22Rv1 (cell line): Measurements from ENCODE around the gene CERK.

ENCODE experiments used
- H3K27ac ChIP-seq: fragments of 450-650 bp; 2 replicates; pipeline ENCODE4 v1.5.1; 2017
- CTCF ChIP-seq: fragments of 450-650 bp; IDR thresholded peaks from 2 replicates; pipeline ENCODE4 v1.5.1; 2017; ENCODE audit warnings: mild to moderate bottlenecking
- ZFX ChIP-seq: fragments of 450-650 bp; IDR thresholded peaks from 2 replicates; pipeline ENCODE4 v1.6.1; 2017; ENCODE audit warnings: antibody characterized with exemption, borderline replicate concordance

Gene CERK

DNA sequence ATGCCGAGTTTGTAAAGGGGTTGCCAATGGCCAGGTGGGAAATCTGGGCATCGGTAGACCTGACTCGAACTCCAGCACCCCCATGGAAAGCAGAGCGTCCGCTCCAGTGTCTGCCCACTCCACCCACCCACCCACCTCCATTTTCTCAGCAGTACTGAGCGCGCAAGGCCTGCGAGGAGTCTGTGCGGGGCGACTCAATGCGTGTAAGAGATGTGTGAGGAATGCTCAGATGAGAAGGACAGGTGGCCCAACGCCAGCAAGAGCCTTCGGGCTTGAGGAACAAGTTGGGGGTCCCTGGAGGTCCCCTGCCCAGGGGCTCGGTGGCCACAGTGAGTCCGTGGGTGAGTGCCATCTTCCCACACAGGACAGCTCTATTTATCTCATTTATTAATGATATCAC, 50.6 kb downstream of the CERK start:
- H3K27ac ChIP-seq, result no peak overlapping the region
- no peak for TF ChIP-seq CTCF
- TF ChIP-seq ZFX, result no peak

GRCh38 chr22:46687048-46687444, 51.0 kb downstream of the CERK start:
- TF ChIP-seq CTCF, result no peak
- TF ChIP-seq ZFX, result no peak
- no peak overlapping the region for H3K27ac ChIP-seq

GRCh38 chr22:46686221-46687047, 51.6 kb downstream of the CERK start:
- H3K27ac ChIP-seq, result no peak overlapping the region
- TF ChIP-seq CTCF (no peak), ZFX (no peak)

- no peak overlapping the region for H3K27ac ChIP-seq
- TF ChIP-seq ZFX (no peak), CTCF (no peak)
Observed at GRCh38 chr22:46684706-46685105, 53.3 kb downstream of the CERK start.

DNA sequence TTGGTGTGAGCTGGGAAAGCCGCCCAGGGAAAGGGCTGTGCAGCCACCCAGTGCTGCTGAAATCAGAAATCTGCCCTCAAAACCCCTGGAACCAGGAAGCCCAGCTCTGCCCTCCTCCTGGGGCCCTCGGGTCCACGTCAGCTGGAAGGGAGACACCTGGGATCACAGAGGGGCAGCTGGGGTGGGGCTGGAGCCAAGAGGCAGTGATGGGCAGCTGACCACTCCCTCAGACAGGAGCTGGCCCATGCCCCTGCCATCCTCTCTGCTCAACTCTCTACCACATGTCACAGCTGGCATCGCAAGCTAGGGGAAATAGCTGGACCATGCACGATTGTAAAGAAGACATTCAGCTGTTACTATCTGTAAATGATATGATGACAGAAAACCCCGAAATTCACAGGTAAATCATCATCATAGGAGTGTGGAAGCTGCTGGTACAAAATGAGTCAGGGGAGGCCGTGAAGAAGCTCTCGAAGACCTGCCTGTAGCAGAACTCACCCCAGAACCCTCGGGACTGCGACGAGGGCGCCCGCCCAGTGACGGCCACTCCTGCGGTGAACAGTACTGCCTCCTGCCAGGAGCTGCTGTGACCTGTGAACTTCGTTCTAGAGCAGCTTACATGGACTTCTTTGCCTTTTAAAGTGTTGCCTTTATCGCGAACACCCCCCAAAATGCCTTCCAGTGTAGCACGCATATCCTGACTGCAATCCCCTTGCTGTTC, 55.9 kb downstream of the CERK start:
- H3K27ac ChIP-seq, result no peak overlapping the region
- TF ChIP-seq ZFX, result no peak
- TF ChIP-seq CTCF, result no peak

DNA sequence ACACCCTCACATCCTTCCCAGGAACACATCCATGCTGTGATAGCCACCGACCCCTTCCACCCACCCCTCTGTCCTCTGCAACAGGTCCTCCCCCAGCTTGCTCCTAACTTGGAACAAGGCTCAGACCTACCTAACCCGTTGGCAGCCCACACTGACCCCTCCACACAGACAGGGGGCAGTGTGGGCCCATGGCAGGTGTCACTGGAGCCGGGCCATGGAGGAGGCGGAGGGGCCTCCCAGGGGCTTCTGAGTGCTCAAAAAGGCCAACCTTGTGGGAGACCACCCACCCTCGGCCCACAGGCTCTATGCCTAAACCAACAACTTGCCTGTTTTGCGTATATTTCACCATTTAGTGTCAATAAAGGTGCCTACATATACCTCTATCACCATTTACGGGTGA, 57.0 kb downstream of the CERK start:
- TF ChIP-seq CTCF (peak; percentile 65), ZFX (no peak)
- no peak overlapping the region for H3K27ac ChIP-seq

GRCh38 chr22:46679706-46680269, 58.3 kb downstream of the CERK start:
- H3K27ac ChIP-seq, result no peak overlapping the region
- TF ChIP-seq ZFX (no peak), CTCF (no peak)
